Right ventricle myocardium inferior (tissue), 1 donor: ENCODE results near the gene POLR2J3. TPM values are rescaled to one million over a fixed set of nuclear protein-coding genes. Genes with fewer than 3 reads are reported as not detected.
"Not testable (repeated sequence)": the region's sequence is repeated elsewhere in the genome, so short reads cannot be mapped to it uniquely, and the experiment has no call there.

Source experiments
- ATAC-seq: fragments of 200-7000 bp; cut with Tn5 transposase; one replicate; pipeline ENCODE4 v1.9.1; 2020; ENCODE audit warnings: mild to moderate bottlenecking, moderate library complexity
- DNase-seq: peaks from one replicate; pipeline ENCODE4 v3.0.0; 2021; ENCODE audit errors: missing footprints
- intact Hi-C: fragments of 100-400 bp; cut with DNase I; formaldehyde crosslinking; loops from one replicate; pipeline ENCODE4 v1.11.0; 2022
- long read RNA-seq: library from polyadenylated mRNA; unstranded; transcript quantifications from one replicate; pipeline ENCODE4 v2.0.0, GENCODE V29; 2021
- total RNA-seq: library from RNA; stranded (reverse); fragmentation: NEBNext Ultra II Directional; extraction: Animal tissue kit (Norgen Biotek cat#: 25700); gene quantifications from one replicate; pipeline ENCODE4 v1.2.1, GENCODE V29; 2021
- donor health status: DM: no; HTN: yes; CAD: no; lungs with severe emphysema.

The POLR2J3 gene
- 8.3 TPM for total RNA-seq
- long read RNA-seq, partial matches to known transcripts = 0 of 3 reads
- long read RNA-seq, other reads (novel, unspliced or antisense) = 0 of 3 reads

GRCh38 chr7:102572261-102573239 is at the start of gene POLR2J3:
TSS of gene POLR2J3 (minus strand) at chr7:102572583. CDS start at chr7:102572521, 62 bp downstream.
- intact Hi-C loops = not testable (repeated sequence)
- peak; percentile 98 for DNase-seq
- peak; percentile 98 for ATAC-seq

- ATAC-seq, intact Hi-C loops: not testable (repeated sequence)
- peak; percentile 40 for DNase-seq
Measured at GRCh38 chr7:102618122-102618521, 45.7 kb upstream of the POLR2J3 start.

GRCh38 chr7:102616507-102617125 is 44.2 kb upstream of the POLR2J3 start, which contains the start of gene RASA4:
TSS of gene RASA4 (minus strand) at chr7:102616756. CDS start at chr7:102616689, 67 bp downstream.
- peak; percentile 95 for ATAC-seq
- peak; percentile 85 for DNase-seq

GRCh38 chr7:102615930-102616329 is 43.5 kb upstream of the POLR2J3 start:
- DNase-seq, intact Hi-C loops, ATAC-seq: not testable (repeated sequence)

More at GRCh38 chr7:102616507-102617125, 44.2 kb upstream of the POLR2J3 start, which contains the start of gene RASA4:
- intact Hi-C loops = not testable (repeated sequence)

GRCh38 chr7:102614873-102615272 is 42.5 kb upstream of the POLR2J3 start:
- intact Hi-C loops, ATAC-seq, DNase-seq: not testable (repeated sequence)

GRCh38 chr7:102614346-102614697 is 41.9 kb upstream of the POLR2J3 start:
- DNase-seq, ATAC-seq, intact Hi-C loops: not testable (repeated sequence)

GRCh38 chr7:102613575-102614345 is 41.4 kb upstream of the POLR2J3 start:
- intact Hi-C loops, ATAC-seq, DNase-seq: not testable (repeated sequence)

GRCh38 chr7:102611675-102612325 is 39.4 kb upstream of the POLR2J3 start:
- ATAC-seq, intact Hi-C loops: not testable (repeated sequence)
- peak; percentile 69 for DNase-seq

- intact Hi-C loops, DNase-seq: not testable (repeated sequence)
- ATAC-seq = peak; percentile 81
Measured at GRCh38 chr7:102611013-102611674, 38.8 kb upstream of the POLR2J3 start.

- DNase-seq, ATAC-seq, intact Hi-C loops: not testable (repeated sequence)
Measured at GRCh38 chr7:102610441-102610840, 38.1 kb upstream of the POLR2J3 start.

GRCh38 chr7:102609734-102610133 is 37.4 kb upstream of the POLR2J3 start:
- DNase-seq, ATAC-seq, intact Hi-C loops: not testable (repeated sequence)

GRCh38 chr7:102606848-102607247 is 34.5 kb upstream of the POLR2J3 start:
- intact Hi-C loops, DNase-seq, ATAC-seq: not testable (repeated sequence)

GRCh38 chr7:102604431-102605145 is 32.2 kb upstream of the POLR2J3 start:
- intact Hi-C loops, ATAC-seq, DNase-seq: not testable (repeated sequence)

GRCh38 chr7:102602317-102602716 is 29.9 kb upstream of the POLR2J3 start:
- ATAC-seq, DNase-seq, intact Hi-C loops: not testable (repeated sequence)

GRCh38 chr7:102599699-102600098 is 27.3 kb upstream of the POLR2J3 start:
- intact Hi-C loops, ATAC-seq, DNase-seq: not testable (repeated sequence)

GRCh38 chr7:102596036-102596435 is 23.7 kb upstream of the POLR2J3 start:
- ATAC-seq, intact Hi-C loops: not testable (repeated sequence)
- DNase-seq = peak; percentile 15
